Activated naive CD4-positive, alpha-beta T cell treated with anti-CD3 and anti-CD28 coated beads for 36 hours (primary cell): ENCODE measurements around the gene AMER3. TPM values are rescaled to one million over a fixed set of nuclear protein-coding genes. Genes with fewer than 3 reads are reported as not detected.

Experiments used
- CTCF ChIA-PET: fragments of 350-600 bp; sonication (Branson Sonifier 250); formaldehyde crosslinking; loops from one replicate; lab custom pipeline; 2021; ENCODE audit warnings: antibody characterized with exemption; lab: Charles Lee
- DNase-seq: peaks from one replicate; pipeline ENCODE4 v3.0.0-alpha.2; 2020
- H3K27ac Mint-ChIP-seq: one replicate; pipeline ENCODE4 v1.8.0; 2021; ENCODE audit warnings: mild to moderate bottlenecking, mixed read lengths
- H3K27me3 Mint-ChIP-seq: one replicate; pipeline ENCODE4 v1.8.0; 2021; ENCODE audit warnings: low read depth, mixed read lengths
- H3K36me3 Mint-ChIP-seq: one replicate; pipeline ENCODE4 v1.8.0; 2021; ENCODE audit warnings: low read depth, mixed read lengths
- H3K4me1 Mint-ChIP-seq: one replicate; pipeline ENCODE4 v1.8.0; 2021; ENCODE audit warnings: low read depth, mixed read lengths
- H3K4me3 Mint-ChIP-seq: one replicate; pipeline ENCODE4 v1.8.0; 2021; ENCODE audit warnings: mild to moderate bottlenecking, moderate library complexity, mixed read lengths
- H3K9me3 Mint-ChIP-seq: one replicate; pipeline ENCODE4 v1.8.0; 2021; ENCODE audit warnings: mixed read lengths
- intact Hi-C: fragments of 100-400 bp; cut with micrococcal nuclease; formaldehyde crosslinking; loops from one replicate; pipeline ENCODE4 v1.15.1; 2023
- total RNA-seq, 2 experiments: library from RNA; stranded (reverse); gene quantifications; one replicate each; pipeline ENCODE4 v1.2.3, GENCODE V29; 2021

Gene AMER3
- total RNA-seq, 2 experiments from 2014 or later = not detected

GRCh38 chr2:130766037-130766436 lies 10.7 kb downstream of the AMER3 start:
- no peak for DNase-seq
- Mint-ChIP-seq H3K9me3 (no peaks in the 10 kb centered on the region), H3K27me3 (peaks cover 13% of the 10 kb centered on the region), H3K4me1 (no peaks in the 10 kb centered on the region), H3K4me3 (no peak overlapping the region), H3K27ac (no peak overlapping the region), H3K36me3 (no peaks in the 10 kb centered on the region)
- CTCF ChIA-PET = no interaction called here
- intact Hi-C loops = no loop called here

- peaks cover 10% of the 10 kb centered on the region for H3K27me3 Mint-ChIP-seq
- no peaks in the 10 kb centered on the region for H3K9me3 Mint-ChIP-seq
- no peaks in the 10 kb centered on the region for H3K4me1 Mint-ChIP-seq
- CTCF ChIA-PET = no interaction called here
- H3K27ac Mint-ChIP-seq = no peak overlapping the region
- H3K4me3 Mint-ChIP-seq = no peak overlapping the region
- no peak for DNase-seq
- no peaks in the 10 kb centered on the region for H3K36me3 Mint-ChIP-seq
- intact Hi-C loops = no loop called here
Observed at GRCh38 chr2:130766711-130767407, 11.5 kb downstream of the AMER3 start.

DNA sequence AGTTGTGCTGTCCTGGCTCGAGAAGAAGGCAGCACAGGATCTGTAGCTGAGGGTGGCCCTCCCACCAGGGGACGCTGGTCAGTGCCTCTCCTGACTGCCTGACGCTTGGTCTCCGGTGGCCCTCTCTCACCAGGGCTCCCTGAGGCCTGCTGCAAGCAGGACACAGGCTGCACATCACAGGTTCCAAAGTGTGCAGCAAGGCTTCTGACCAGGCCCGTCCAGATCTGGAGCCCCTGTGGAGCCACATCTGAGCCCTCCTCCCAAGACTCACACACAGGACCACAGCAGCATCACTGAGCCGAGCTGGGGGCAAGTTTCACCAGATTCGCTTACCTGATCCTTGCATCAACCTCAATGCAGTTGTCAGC lies 12.1 kb downstream of the AMER3 start:
- Mint-ChIP-seq H3K27ac (no peak overlapping the region), H3K36me3 (no peaks in the 10 kb centered on the region), H3K27me3 (peaks cover 10% of the 10 kb centered on the region), H3K4me3 (no peak overlapping the region), H3K4me1 (no peaks in the 10 kb centered on the region), H3K9me3 (no peaks in the 10 kb centered on the region)
- CTCF ChIA-PET = no interaction called here
- intact Hi-C loops = no loop called here
- DNase-seq = no peak

GRCh38 chr2:130768191-130768855 lies 13.0 kb downstream of the AMER3 start:
- DNase-seq = peak; percentile 15
- no peaks in the 10 kb centered on the region for H3K9me3 Mint-ChIP-seq
- H3K36me3 Mint-ChIP-seq = no peaks in the 10 kb centered on the region
- no peak overlapping the region for H3K4me3 Mint-ChIP-seq
- no peak overlapping the region for H3K27ac Mint-ChIP-seq
- H3K27me3 Mint-ChIP-seq = peaks cover 10% of the 10 kb centered on the region
- CTCF ChIA-PET = no interaction called here
- H3K4me1 Mint-ChIP-seq = no peaks in the 10 kb centered on the region
- intact Hi-C loops = no loop called here

GRCh38 chr2:130769343-130769907 lies 14.1 kb downstream of the AMER3 start:
- no peaks in the 10 kb centered on the region for H3K9me3 Mint-ChIP-seq
- H3K36me3 Mint-ChIP-seq = no peaks in the 10 kb centered on the region
- no peak for DNase-seq
- CTCF ChIA-PET = no interaction called here
- intact Hi-C loops = no loop called here
- H3K4me3 Mint-ChIP-seq = no peak overlapping the region
- H3K27me3 Mint-ChIP-seq = peaks cover 10% of the 10 kb centered on the region
- H3K27ac Mint-ChIP-seq = no peak overlapping the region
- no peaks in the 10 kb centered on the region for H3K4me1 Mint-ChIP-seq

DNA sequence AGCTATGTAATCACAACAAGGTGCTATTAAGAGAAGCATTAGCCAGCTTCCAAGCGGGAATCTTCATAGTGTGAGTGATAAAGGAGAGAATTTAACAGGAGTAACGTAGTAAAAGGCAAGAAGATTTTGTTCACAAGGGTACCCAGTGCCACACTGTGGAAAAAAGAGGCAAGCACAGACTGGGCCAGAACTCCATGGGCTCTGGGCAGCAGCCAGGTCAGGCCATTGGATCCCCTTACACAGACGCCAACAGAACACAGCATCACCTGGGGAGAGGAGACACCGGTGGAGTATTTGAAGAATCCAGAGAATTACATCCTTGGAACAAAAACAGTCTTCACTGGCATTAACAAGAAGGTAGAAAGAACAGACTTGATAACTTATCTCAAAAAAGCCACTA lies 21.2 kb downstream of the AMER3 start:
- DNase-seq = no peak
- CTCF ChIA-PET = no interaction called here
- intact Hi-C loops = no loop called here
- Mint-ChIP-seq H3K27me3 (peaks cover 14% of the 10 kb centered on the region), H3K36me3 (no peaks in the 10 kb centered on the region), H3K9me3 (no peaks in the 10 kb centered on the region), H3K4me3 (no peak overlapping the region), H3K27ac (no peak overlapping the region), H3K4me1 (no peaks in the 10 kb centered on the region)

GRCh38 chr2:130778781-130779180 lies 23.4 kb downstream of the AMER3 start:
- Mint-ChIP-seq H3K9me3 (peaks cover 3% of the 10 kb centered on the region), H3K27ac (no peak overlapping the region), H3K36me3 (no peaks in the 10 kb centered on the region), H3K4me3 (no peak overlapping the region), H3K27me3 (peaks cover 18% of the 10 kb centered on the region), H3K4me1 (no peaks in the 10 kb centered on the region)
- intact Hi-C loops = no loop called here
- no peak for DNase-seq
- CTCF ChIA-PET = interaction anchor here (0.7 kb wide), 2 partner anchors 65 to 133 kb away, joined by 3 to 4 read pairs; no protein-coding TSS in a partner anchor

DNA sequence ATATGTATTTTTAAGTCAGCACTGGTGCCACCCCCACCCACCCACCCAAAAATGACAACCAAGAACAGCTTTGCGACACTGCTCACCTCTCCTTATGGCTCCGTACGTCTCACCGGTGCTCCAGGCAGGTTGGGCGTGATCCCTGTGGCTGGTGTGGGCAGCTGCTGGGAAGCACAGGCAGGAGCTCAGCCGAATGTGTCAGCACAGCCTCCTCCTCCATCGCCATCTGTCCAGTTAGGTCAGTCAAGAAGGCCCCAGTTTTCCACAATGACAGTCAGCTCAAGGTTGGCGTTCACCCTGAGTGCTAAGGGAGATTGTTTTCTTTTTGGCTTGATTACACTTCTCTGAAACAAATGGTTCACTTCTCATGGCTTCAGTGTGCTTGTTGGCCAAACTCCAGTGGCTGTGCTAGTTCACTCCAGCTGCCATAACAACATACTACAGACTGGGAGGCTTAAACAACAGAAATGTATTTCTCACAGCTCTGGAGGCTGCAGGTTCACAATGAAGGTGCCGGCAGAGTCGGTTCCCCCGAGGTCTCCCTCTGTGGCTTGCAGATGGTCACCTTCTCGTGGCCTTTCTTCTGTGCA lies 30.2 kb downstream of the AMER3 start:
- CTCF ChIA-PET = interaction anchor here (1.5 kb wide), 1 partner anchor 12 kb away, joined by 5 read pairs; no protein-coding TSS in a partner anchor
- no peak overlapping the region for H3K27ac Mint-ChIP-seq
- no peak for DNase-seq
- no peak overlapping the region for H3K4me3 Mint-ChIP-seq
- H3K4me1 Mint-ChIP-seq = no peaks in the 10 kb centered on the region
- peaks cover 3% of the 10 kb centered on the region for H3K9me3 Mint-ChIP-seq
- H3K36me3 Mint-ChIP-seq = no peaks in the 10 kb centered on the region
- peaks cover 11% of the 10 kb centered on the region for H3K27me3 Mint-ChIP-seq
- intact Hi-C loops = no loop called here

DNA sequence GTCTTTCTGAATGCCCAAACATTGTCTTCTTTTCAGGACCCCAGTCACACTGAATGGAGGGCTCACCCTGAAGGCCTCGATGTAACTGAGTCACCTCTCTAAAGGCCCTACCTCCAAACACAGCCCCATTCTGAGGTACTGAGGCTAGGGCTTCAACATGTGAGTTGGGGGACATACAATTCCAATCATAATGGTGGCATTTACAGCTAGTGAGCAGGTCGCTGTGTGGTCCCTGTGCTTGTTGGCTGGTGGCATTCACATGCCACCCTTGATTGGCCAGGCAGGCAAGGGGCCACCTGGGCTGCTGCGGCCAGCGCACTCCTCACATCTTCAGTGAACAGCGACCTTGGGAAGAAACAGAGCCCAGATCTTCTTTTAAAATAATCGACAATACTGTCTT lies 30.7 kb downstream of the AMER3 start:
- H3K9me3 Mint-ChIP-seq = peaks cover 3% of the 10 kb centered on the region
- H3K4me1 Mint-ChIP-seq = no peaks in the 10 kb centered on the region
- no peak overlapping the region for H3K27ac Mint-ChIP-seq
- intact Hi-C loops = no loop called here
- H3K36me3 Mint-ChIP-seq = no peaks in the 10 kb centered on the region
- CTCF ChIA-PET = no interaction called here
- no peak for DNase-seq
- peaks cover 9% of the 10 kb centered on the region for H3K27me3 Mint-ChIP-seq
- H3K4me3 Mint-ChIP-seq = no peak overlapping the region

DNA sequence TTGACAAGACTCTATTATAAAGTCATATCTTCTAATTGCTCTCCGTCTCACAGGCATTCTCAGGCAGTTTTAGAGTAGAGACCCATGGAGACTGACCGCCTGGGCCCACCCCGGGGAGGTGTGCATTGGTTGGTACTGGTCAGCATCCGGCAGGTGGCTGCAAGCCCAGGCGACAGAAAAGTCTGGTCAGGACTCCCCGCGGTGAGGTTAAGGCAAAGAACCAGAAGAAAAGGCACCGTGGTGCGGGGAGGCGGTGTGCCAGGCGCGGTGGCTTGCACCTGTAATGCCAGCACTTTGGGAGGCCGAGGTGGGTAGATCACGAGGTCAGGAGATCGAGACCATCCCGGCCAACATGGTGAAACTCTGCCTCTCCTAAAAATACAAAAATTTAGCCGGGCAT lies 32.5 kb downstream of the AMER3 start:
- CTCF ChIA-PET = no interaction called here
- H3K4me1 Mint-ChIP-seq = no peaks in the 10 kb centered on the region

DNA sequence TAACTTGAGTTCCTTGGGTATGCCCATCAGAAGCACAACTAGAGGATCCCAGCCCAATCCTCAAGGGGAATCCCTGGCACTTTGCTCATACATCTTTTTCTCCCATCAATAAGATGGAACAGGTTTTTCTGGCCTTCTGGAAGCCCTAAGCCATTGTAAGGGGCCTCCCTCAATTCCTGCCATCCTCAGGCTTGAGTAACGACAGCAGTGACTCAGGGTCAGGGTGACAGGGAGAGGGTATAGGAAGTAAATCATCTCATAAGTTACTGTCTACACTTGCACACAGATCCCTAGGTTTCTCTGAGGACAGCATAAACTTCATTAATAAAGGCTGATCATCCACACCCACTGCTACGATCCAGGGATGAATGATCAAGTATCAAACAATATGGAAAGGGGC lies 35.0 kb downstream of the AMER3 start:
- intact Hi-C loops = no loop called here
- DNase-seq = no peak
- Mint-ChIP-seq H3K27ac (no peak overlapping the region), H3K4me1 (no peaks in the 10 kb centered on the region), H3K4me3 (no peak overlapping the region), H3K9me3 (no peaks in the 10 kb centered on the region), H3K36me3 (no peaks in the 10 kb centered on the region), H3K27me3 (peaks cover 5% of the 10 kb centered on the region)
- CTCF ChIA-PET = interaction anchor here (1.6 kb wide), 1 partner anchor 83 kb away, joined by 6 read pairs; no protein-coding TSS in a partner anchor

More for the DNA sequence above, 32.5 kb downstream of the AMER3 start:
- no peaks in the 10 kb centered on the region for H3K36me3 Mint-ChIP-seq
- H3K9me3 Mint-ChIP-seq = peaks cover 2% of the 10 kb centered on the region
- DNase-seq = no peak
- H3K27ac Mint-ChIP-seq = no peak overlapping the region
- intact Hi-C loops = no loop called here
- H3K27me3 Mint-ChIP-seq = peaks cover 6% of the 10 kb centered on the region
- H3K4me3 Mint-ChIP-seq = no peak overlapping the region

GRCh38 chr2:130790804-130791616 lies 35.7 kb downstream of the AMER3 start:
- no peak overlapping the region for H3K4me3 Mint-ChIP-seq

More at GRCh38 chr2:130790804-130791616, 35.7 kb downstream of the AMER3 start:
- Mint-ChIP-seq H3K27me3 (peaks cover 5% of the 10 kb centered on the region), H3K36me3 (no peaks in the 10 kb centered on the region), H3K4me1 (no peaks in the 10 kb centered on the region), H3K27ac (no peak overlapping the region), H3K9me3 (no peaks in the 10 kb centered on the region)
- DNase-seq = no peak
- intact Hi-C loops = no loop called here
- CTCF ChIA-PET = interaction anchor here (1.6 kb wide), 1 partner anchor 82 kb away, joined by 6 read pairs; no protein-coding TSS in a partner anchor
